GM12875 (cell line): ENCODE results near the gene TARBP2.

Experiments used
- H3K4me3 ChIP-seq: one replicate; pipeline ENCODE4 v1.5.1; 2011; ENCODE audit warnings: low read depth, low read length, control low read depth
- TF ChIP-seq, protein P1 (sequence below): IDR thresholded peaks from 2 replicates; pipeline ENCODE4 v1.5.1; 2011; ENCODE audit warnings: low read depth, mild to moderate bottlenecking, control low read depth, inconsistent platforms, low read length, moderate library complexity, borderline replicate concordance; ENCODE audit not compliant: insufficient read depth

The TARBP2 gene

DNA sequence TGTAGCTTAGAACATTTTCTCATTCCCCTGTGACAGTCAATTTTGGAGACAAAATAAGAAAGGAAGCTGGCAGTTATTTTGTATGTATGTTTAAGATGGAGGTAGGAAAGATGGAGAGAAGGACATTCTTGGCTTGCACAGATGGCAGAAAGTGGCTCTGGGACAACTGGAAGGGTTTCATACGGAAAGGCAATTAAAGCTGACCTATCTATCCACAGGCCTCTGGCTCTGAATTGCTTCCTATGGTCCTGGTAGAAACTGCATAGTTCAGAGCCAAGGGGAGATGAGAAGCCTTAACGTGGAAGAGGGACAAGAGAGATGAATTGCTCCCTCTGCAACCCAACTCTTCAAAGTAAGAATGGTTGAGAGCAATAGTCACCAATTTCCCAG, 14.2 kb downstream of the TARBP2 start:
- TF ChIP-seq, protein P1, sequence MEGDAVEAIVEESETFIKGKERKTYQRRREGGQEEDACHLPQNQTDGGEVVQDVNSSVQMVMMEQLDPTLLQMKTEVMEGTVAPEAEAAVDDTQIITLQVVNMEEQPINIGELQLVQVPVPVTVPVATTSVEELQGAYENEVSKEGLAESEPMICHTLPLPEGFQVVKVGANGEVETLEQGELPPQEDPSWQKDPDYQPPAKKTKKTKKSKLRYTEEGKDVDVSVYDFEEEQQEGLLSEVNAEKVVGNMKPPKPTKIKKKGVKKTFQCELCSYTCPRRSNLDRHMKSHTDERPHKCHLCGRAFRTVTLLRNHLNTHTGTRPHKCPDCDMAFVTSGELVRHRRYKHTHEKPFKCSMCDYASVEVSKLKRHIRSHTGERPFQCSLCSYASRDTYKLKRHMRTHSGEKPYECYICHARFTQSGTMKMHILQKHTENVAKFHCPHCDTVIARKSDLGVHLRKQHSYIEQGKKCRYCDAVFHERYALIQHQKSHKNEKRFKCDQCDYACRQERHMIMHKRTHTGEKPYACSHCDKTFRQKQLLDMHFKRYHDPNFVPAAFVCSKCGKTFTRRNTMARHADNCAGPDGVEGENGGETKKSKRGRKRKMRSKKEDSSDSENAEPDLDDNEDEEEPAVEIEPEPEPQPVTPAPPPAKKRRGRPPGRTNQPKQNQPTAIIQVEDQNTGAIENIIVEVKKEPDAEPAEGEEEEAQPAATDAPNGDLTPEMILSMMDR = no peak
- no peak overlapping the region for H3K4me3 ChIP-seq

GRCh38 chr12:53516758-53517455, 15.8 kb downstream of the TARBP2 start:
- H3K4me3 ChIP-seq = no peak overlapping the region
- TF ChIP-seq, protein P1 = no peak

DNA sequence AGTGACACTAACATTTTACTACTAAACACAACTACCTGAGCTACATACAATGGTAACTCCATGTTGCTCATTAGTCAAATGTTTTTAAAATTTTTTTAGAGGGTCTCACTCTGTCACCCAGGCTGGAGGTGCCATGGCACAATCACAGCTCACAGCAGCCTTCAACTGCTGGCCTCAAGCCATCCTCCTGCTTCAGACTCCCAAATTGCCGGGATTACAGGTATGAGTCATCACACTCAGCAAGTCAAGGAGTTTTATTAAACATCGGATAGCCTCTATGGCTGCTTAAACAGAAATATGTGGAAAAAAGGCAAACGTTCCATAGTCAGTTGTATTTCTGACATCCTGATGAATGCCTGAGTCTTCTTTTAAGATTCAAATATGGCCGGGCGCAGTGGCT, 17.3 kb downstream of the TARBP2 start:
- no peak overlapping the region for H3K4me3 ChIP-seq
- TF ChIP-seq, protein P1 = no peak

DNA sequence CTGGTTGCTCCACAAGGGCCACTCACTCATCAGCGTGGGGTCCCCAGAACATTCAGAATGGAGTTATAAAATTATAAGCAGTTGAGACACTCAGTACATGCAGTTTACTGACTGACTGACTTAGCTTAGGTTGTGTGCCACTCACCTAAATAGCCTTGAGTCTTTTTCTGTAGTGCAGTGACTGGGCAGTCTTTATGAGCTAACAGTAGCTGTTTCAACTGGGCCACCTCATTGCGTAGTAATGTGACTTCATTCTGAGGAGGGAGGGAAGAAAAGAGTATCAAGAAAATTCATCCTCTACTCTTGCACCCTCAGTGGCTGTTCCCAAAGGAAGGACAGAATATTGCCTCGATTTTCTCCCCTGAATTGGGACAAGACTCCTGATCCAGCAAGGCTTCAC, 22.0 kb downstream of the TARBP2 start:
- TF ChIP-seq, protein P1 = no peak

GRCh38 chr12:53524476-53524875, 23.4 kb downstream of the TARBP2 start:
- TF ChIP-seq, protein P1 = no peak

More for the DNA sequence above, 22.0 kb downstream of the TARBP2 start:
- no peak overlapping the region for H3K4me3 ChIP-seq

GRCh38 chr12:53530061-53530460, 29.0 kb downstream of the TARBP2 start:
- H3K4me3 ChIP-seq = no peak overlapping the region
- TF ChIP-seq, protein P1 = no peak

More at GRCh38 chr12:53524476-53524875, 23.4 kb downstream of the TARBP2 start:
- H3K4me3 ChIP-seq = no peak overlapping the region

DNA sequence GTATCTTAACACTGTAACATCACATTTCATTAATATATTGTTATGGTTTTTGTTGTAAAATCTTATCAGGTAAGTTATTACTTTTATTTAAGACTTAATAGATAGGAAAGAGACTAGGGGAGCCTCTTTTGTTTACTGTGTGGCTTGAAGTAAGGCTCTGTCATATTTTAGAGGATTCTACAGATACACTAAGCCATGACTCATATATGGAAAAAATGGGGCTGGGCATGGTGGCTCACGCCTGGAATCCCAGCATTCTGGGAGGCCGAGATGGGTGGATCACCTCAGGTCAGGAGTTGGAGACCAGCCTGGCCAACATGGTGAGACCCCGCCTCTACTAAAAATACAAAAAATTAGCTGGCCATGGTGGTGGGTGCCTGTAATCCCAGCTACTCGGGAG, 29.8 kb downstream of the TARBP2 start:
- H3K4me3 ChIP-seq = no peak overlapping the region
- TF ChIP-seq, protein P1 = no peak
